Endothelial cell of umbilical vein (primary cell): ENCODE data around the gene THSD4. TPM values are rescaled to one million over a fixed set of nuclear protein-coding genes. Genes with fewer than 3 reads are reported as not detected.

ENCODE experiments used
- BruUV-seq: library from RNA; stranded (reverse); fragments of 400-500 nt; replicated peaks from 2 replicates; lab custom pipeline; 2021; lab: Mats Ljungman, UMichigan
- CTCF ChIA-PET: fragments of 300-600, 350-600 bp; sonication (Branson Sonifier 250); formaldehyde crosslinking; loops from one replicate; lab custom pipeline; 2021; ENCODE audit warnings: antibody characterized with exemption, inconsistent platforms; lab: Charles Lee
- POLR2A ChIA-PET: fragments of 300-600, 350-600 bp; sonication (Branson Sonifier 250); formaldehyde crosslinking; loops from one replicate; lab custom pipeline; 2021; ENCODE audit warnings: antibody characterized with exemption, inconsistent platforms; lab: Charles Lee
- DNase-seq: peaks from one replicate; pipeline ENCODE4 v3.0.0-alpha.2; 2011; ENCODE audit warnings: low read depth, low spot score
- FAIRE-seq: peaks from 2 replicates; lab custom pipeline; 2011; peaks lifted over from hg19 to GRCh38; lab: Jason Lieb, UNC
- H2AFZ ChIP-seq: 2 replicates; pipeline ENCODE4 v1.6.0; 2012; ENCODE audit warnings: low read depth, low read length, control low read depth, inconsistent platforms
- H3K27ac ChIP-seq: 2 replicates; pipeline ENCODE4 v1.5.1; 2011; ENCODE audit warnings: low read depth, mild to moderate bottlenecking, control low read depth, low read length, moderate library complexity; ENCODE audit not compliant: insufficient read depth
- H3K27me3 ChIP-seq, 2 experiments: 2 replicates each; pipeline versions ENCODE4 v1.6.0 to v1.6.1; 2011; ENCODE audit warnings: low read length in 2 of 2, mixed read lengths in 1 of 2; ENCODE audit not compliant: control insufficient read depth in 2 of 2, insufficient read depth in 2 of 2
- H3K36me3 ChIP-seq, 2 experiments: 2 replicates in 1 of 2; 3 replicates in 1 of 2; pipeline ENCODE4 v1.5.1; 2011; ENCODE audit warnings: low read length in 2 of 2, mild to moderate bottlenecking in 1 of 2, moderate library complexity in 1 of 2; ENCODE audit not compliant: control insufficient read depth in 2 of 2, insufficient read depth in 2 of 2; ENCODE audit errors: extremely low read depth in 1 of 2
- H3K4me1 ChIP-seq: 3 replicates; pipeline ENCODE4 v1.5.1; 2011; ENCODE audit warnings: mild to moderate bottlenecking, low read length; ENCODE audit not compliant: control insufficient read depth, insufficient read depth; ENCODE audit errors: extremely low read depth
- H3K4me2 ChIP-seq: 2 replicates; pipeline ENCODE4 v1.6.1; 2011; ENCODE audit warnings: low read length, control low read depth, mixed read lengths; ENCODE audit not compliant: insufficient read depth
- H3K4me3 ChIP-seq, 3 experiments: fragments of 200-600 bp in 1 of 3; sonication (generic), shearing (Covaris generic) in 1 of 3; replicated peaks in 1 of 3; 2 replicates each; pipeline ENCODE4 v1.5.1; 2011 to 2016; ENCODE audit warnings: control low read depth in 3 of 3, low read length in 3 of 3, mild to moderate bottlenecking in 2 of 3, inconsistent platforms in 1 of 3, low read depth in 1 of 3, moderate library complexity in 1 of 3; ENCODE audit not compliant: insufficient read depth in 1 of 3
- H3K79me2 ChIP-seq: 2 replicates; pipeline ENCODE4 v1.6.0; 2012; ENCODE audit warnings: low read length, inconsistent platforms; ENCODE audit not compliant: control insufficient read depth, insufficient read depth
- H3K9ac ChIP-seq: replicated peaks from 2 replicates; pipeline ENCODE3; 2011; ENCODE audit warnings: low read length, control low read depth; ENCODE audit not compliant: insufficient read depth; ENCODE audit errors: extremely low read depth
- H3K9me1 ChIP-seq: replicated peaks from 3 replicates; pipeline ENCODE4 v1.6.0; 2011; ENCODE audit warnings: mild to moderate bottlenecking, low read length; ENCODE audit not compliant: control insufficient read depth, insufficient read depth; ENCODE audit errors: extremely low read depth
- H3K9me3 ChIP-seq: replicated peaks from 2 replicates; pipeline ENCODE4 v1.5.1; 2012; ENCODE audit warnings: low read length, inconsistent platforms; ENCODE audit not compliant: control insufficient read depth, insufficient read depth
- H4K20me1 ChIP-seq: replicated peaks from 2 replicates; pipeline ENCODE3; 2011; ENCODE audit warnings: mild to moderate bottlenecking, low read length; ENCODE audit not compliant: control insufficient read depth, insufficient read depth; ENCODE audit errors: extremely low read depth
- EZH2 ChIP-seq: IDR thresholded peaks from 2 replicates; pipeline ENCODE4 v1.6.1; 2012; ENCODE audit warnings: borderline replicate concordance, low read depth, mild to moderate bottlenecking, moderate library complexity, low read length, inconsistent platforms; ENCODE audit not compliant: severe bottlenecking
- FOS ChIP-seq: IDR thresholded peaks from 2 replicates; pipeline ENCODE4 v1.6.1; 2011; ENCODE audit warnings: mild to moderate bottlenecking, low read length, moderate library complexity, borderline replicate concordance; ENCODE audit not compliant: insufficient read depth
- GATA2 ChIP-seq: IDR thresholded peaks from 2 replicates; pipeline ENCODE4 v1.7.0; 2011; ENCODE audit warnings: low read depth, mild to moderate bottlenecking, moderate library complexity, mixed read lengths, low read length; ENCODE audit not compliant: insufficient read length, insufficient read depth
- JUN ChIP-seq: IDR thresholded peaks from 2 replicates; pipeline ENCODE4 v1.6.1; 2011; ENCODE audit warnings: borderline replicate concordance, low read depth; ENCODE audit not compliant: insufficient read length, insufficient read depth
- MYC ChIP-seq: IDR thresholded peaks from one replicate; pipeline ENCODE4 v1.6.1; 2011; ENCODE audit warnings: mild to moderate bottlenecking, low read depth, low read length
- POLR2A ChIP-seq: IDR thresholded peaks from 2 replicates; pipeline ENCODE4 v1.6.1; 2012; ENCODE audit warnings: low read depth, mild to moderate bottlenecking, control low read depth, low read length
- POLR2AphosphoS5 ChIP-seq: IDR thresholded peaks from 2 replicates; pipeline ENCODE4 v1.6.1; 2012; ENCODE audit warnings: low read depth, mild to moderate bottlenecking, control low read depth, low read length, moderate library complexity; ENCODE audit not compliant: insufficient read depth
- dilution Hi-C: fragments of 300-500 bp; cut with MboI; formaldehyde crosslinking; loops from one replicate; pipeline ENCODE4 v1.15.0; 2019; ENCODE audit warnings: low sequenced_read_pairs; ENCODE audit not compliant: extremely low pct_ligation_motif_present
- intact Hi-C: fragments of 100-400 bp; cut with micrococcal nuclease; formaldehyde crosslinking; loops from one replicate; pipeline ENCODE4 v1.10.0; 2022
- polyA plus RNA-seq, 4 experiments: library from polyadenylated mRNA; depleted of rRNA in 3 of 4; stranded (reverse) in 3 of 4; unstranded in 1 of 4; fragments of >200 nt; gene quantifications; 2 replicates each; pipeline versions ENCODE4 v1.2.1 to v1.2.3, GENCODE V29; 2011 to 2012; ENCODE audit warnings: missing spikeins in 1 of 4
- total RNA-seq: library from RNA; stranded (reverse); gene quantifications from 2 replicates; pipeline ENCODE4 v1.2.3, GENCODE V29; 2021
- TF ChIP-seq, protein P1 (sequence below): IDR thresholded peaks from 2 replicates; pipeline ENCODE4 v1.6.1; 2011; ENCODE audit not compliant: insufficient read depth, insufficient read length
- TF ChIP-seq, protein P2 (sequence below), 2 donors: IDR thresholded peaks; 1 replicate in 1 of 2; 2 replicates in 1 of 2; pipeline ENCODE4 v1.5.1; 2011; ENCODE audit warnings: low read length in 2 of 2, mild to moderate bottlenecking in 2 of 2, moderate library complexity in 2 of 2, control low read depth in 1 of 2, inconsistent platforms in 1 of 2, low read depth in 1 of 2; ENCODE audit not compliant: insufficient read depth in 1 of 2; ENCODE audit errors: extremely low read depth in 1 of 2

THSD4 gene
- total and polyA plus RNA-seq, 2 donors (not counting 3 experiments of a cell fraction or from before 2014, with no cell fraction given) = 9.9 to 25.4 TPM

DNA sequence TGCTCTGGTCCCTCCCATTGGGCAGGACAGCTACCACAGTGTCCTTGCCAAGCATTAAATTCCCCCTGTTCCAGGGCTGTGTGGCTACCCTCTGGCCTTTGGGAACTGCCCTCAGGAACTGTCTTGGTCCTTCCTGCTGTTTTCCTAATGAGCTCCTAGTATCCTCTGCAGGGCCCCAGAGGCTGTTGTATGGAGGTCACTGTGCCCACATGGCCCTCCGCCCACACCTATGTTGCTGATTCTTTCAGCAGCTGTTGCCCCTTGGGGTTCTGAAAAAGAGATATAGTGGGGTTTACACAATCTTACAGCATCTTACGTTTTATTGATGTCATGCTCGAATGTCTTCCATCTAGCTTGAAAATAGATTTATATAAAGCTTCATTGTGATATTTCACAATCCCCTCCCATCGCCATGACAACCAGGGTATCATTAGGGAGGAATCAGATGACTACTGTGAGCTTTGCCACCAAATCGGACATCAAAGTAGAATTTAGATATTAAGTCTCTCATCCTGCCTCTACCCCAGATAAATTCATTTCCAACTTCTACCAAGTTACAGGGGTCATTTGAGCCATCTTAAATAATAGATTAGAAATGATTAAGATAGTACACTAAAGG is 598.0 kb downstream of the THSD4 start:
- no peak for FAIRE-seq

DNA sequence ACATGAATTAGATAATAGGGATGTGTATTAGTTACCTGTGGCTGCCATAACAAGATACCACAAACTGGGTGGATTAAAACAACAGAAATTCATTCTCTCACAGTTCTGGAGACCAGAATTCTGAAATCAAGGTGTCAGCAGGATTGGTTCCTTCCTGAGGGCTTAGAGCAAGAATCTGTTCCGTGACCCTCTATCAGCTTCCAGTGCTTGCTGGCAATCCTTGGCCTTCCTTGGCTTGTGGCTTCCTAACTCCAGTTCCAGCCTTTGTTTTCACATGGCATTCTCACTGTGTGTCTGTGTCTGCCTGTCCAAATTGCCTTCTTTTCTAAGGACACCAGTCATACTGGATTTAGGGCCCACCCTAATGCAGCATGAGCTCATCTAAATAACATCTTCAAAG is 600.6 kb downstream of the THSD4 start:
- H3K4me1 ChIP-seq = no peaks in the 10 kb centered on the region
- TF ChIP-seq MYC (no peak), EZH2 (no peak), GATA2 (no peak), JUN (no peak), POLR2A (no peak), POLR2AphosphoS5 (no peak), FOS (no peak)
- TF ChIP-seq, protein P1, sequence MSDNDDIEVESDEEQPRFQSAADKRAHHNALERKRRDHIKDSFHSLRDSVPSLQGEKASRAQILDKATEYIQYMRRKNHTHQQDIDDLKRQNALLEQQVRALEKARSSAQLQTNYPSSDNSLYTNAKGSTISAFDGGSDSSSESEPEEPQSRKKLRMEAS = no peak
- TF ChIP-seq, protein P2, sequence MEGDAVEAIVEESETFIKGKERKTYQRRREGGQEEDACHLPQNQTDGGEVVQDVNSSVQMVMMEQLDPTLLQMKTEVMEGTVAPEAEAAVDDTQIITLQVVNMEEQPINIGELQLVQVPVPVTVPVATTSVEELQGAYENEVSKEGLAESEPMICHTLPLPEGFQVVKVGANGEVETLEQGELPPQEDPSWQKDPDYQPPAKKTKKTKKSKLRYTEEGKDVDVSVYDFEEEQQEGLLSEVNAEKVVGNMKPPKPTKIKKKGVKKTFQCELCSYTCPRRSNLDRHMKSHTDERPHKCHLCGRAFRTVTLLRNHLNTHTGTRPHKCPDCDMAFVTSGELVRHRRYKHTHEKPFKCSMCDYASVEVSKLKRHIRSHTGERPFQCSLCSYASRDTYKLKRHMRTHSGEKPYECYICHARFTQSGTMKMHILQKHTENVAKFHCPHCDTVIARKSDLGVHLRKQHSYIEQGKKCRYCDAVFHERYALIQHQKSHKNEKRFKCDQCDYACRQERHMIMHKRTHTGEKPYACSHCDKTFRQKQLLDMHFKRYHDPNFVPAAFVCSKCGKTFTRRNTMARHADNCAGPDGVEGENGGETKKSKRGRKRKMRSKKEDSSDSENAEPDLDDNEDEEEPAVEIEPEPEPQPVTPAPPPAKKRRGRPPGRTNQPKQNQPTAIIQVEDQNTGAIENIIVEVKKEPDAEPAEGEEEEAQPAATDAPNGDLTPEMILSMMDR (IDR thresholded peaks at IDR 0.05; ENCODE audit: extremely low read depth in 1 of 2, insufficient read depth in 1 of 2, low read depth in 1 of 2, low read length in 2 of 2) = no peak
- no peak overlapping the region for H2AFZ ChIP-seq
- peaks cover 0 to 2% of the 10 kb centered on the region in 2 experiments for H3K27me3 ChIP-seq
- CTCF ChIA-PET = no interaction called here
- no peak overlapping the region for H3K9ac ChIP-seq
- intact Hi-C loops = no loop called here
- no TSS peak for BruUV-seq
- dilution Hi-C loops = no loop called here
- no peak overlapping the region for H3K4me3 ChIP-seq
- POLR2A ChIA-PET = no interaction called here
- no peaks in the 10 kb centered on the region for H4K20me1 ChIP-seq
- no peak overlapping the region for H3K4me2 ChIP-seq
- FAIRE-seq = peak; percentile 26
- no peak overlapping the region for H3K27ac ChIP-seq
- no peaks in the 10 kb centered on the region for H3K79me2 ChIP-seq
- DNase-seq = peak; percentile 53
- H3K9me1 ChIP-seq = no peaks in the 10 kb centered on the region
- no peaks in the 10 kb centered on the region for H3K36me3 ChIP-seq
- no peaks in the 10 kb centered on the region for H3K9me3 ChIP-seq

More for the DNA sequence above, 598.0 kb downstream of the THSD4 start:
- Histone ChIP-seq H4K20me1 (no peaks in the 10 kb centered on the region), H3K9ac (no peak overlapping the region), H3K4me2 (no peak overlapping the region), H3K4me3 (no peak overlapping the region), H3K79me2 (no peaks in the 10 kb centered on the region), H3K27ac (no peak overlapping the region), H2AFZ (no peak overlapping the region), H3K36me3 (no peaks in the 10 kb centered on the region), H3K27me3 (peaks cover 0 to 2% of the 10 kb centered on the region in 2 experiments), H3K4me1 (no peaks in the 10 kb centered on the region), H3K9me1 (no peaks in the 10 kb centered on the region), H3K9me3 (no peaks in the 10 kb centered on the region)
- dilution Hi-C loops (no loop called here), intact Hi-C loops (no loop called here)
- DNase-seq = no peak
- ChIA-PET CTCF (interaction anchor here (1.0 kb wide), 1 partner anchor 273 kb away, joined by 3 read pairs; no protein-coding TSS in a partner anchor), POLR2A (interaction anchor here (0.5 kb wide), 1 partner anchor 8 kb away, joined by 6 read pairs; no protein-coding TSS in a partner anchor)
- TF ChIP-seq MYC = no peak
- TF ChIP-seq, protein P1 = no peak
- no TSS peak for BruUV-seq
